Activated T-cell treated with anti-CD3 and anti-CD28 coated beads, Interleukin-2, amount 50 U/mL, for 72 hours (primary cell): ENCODE data around the gene ELN. TPM values are rescaled to one million over a fixed set of nuclear protein-coding genes. Genes with fewer than 3 reads are reported as not detected.
"Not testable (repeated sequence)": the region's sequence is repeated elsewhere in the genome, so short reads cannot be mapped to it uniquely, and the experiment has no call there.

Source experiments
- ATAC-seq, 2 donors: fragments of 150-1000 bp; cut with Tn5 transposase; replicated peaks in 1 of 2; 2 replicates each; pipeline ENCODE4 v1.10.0; 2021; ENCODE audit warnings: moderate library complexity in 2 of 2, mild to moderate bottlenecking in 1 of 2
- DNase-seq, 2 donors: peaks; one replicate each; pipeline ENCODE4 v3.0.0; 2021 to 2022; ENCODE audit warnings: mixed read lengths in 1 of 2
- H3K27ac Mint-ChIP-seq: one replicate; pipeline ENCODE4 v1.8.0; 2022; ENCODE audit warnings: mild to moderate bottlenecking, moderate library complexity, mixed read lengths
- H3K27me3 Mint-ChIP-seq: one replicate; pipeline ENCODE4 v1.8.0; 2022; ENCODE audit warnings: low read depth, mixed read lengths
- H3K36me3 Mint-ChIP-seq, 2 donors: one replicate each; pipeline ENCODE4 v1.8.0; 2022; ENCODE audit warnings: mixed read lengths in 2 of 2, mild to moderate bottlenecking in 1 of 2; ENCODE audit not compliant: insufficient read depth in 2 of 2
- H3K4me1 Mint-ChIP-seq: one replicate; pipeline ENCODE4 v1.8.0; 2022; ENCODE audit warnings: low read depth, mixed read lengths
- H3K4me3 Mint-ChIP-seq, 2 donors: one replicate each; pipeline ENCODE4 v1.8.0; 2022; ENCODE audit warnings: mild to moderate bottlenecking in 2 of 2, mixed read lengths in 2 of 2, moderate library complexity in 2 of 2
- H3K9me3 Mint-ChIP-seq, 2 donors: one replicate each; pipeline ENCODE4 v1.8.0; 2022; ENCODE audit warnings: mixed read lengths in 2 of 2
- total RNA-seq, 2 donors: library from RNA; stranded (reverse); gene quantifications; one replicate each; pipeline ENCODE4 v1.2.3, GENCODE V29; 2022

The ELN gene
- total RNA-seq = not detected

GRCh38 chr7:74027683-74028320 lies at the start of gene ELN:
TSS of gene ELN (plus strand) at chr7:74028173. CDS start at chr7:74028188, 15 bp downstream.
- Mint-ChIP-seq H3K9me3 (no peaks in the 10 kb centered on the region), H3K27me3 (peaks cover 64% of the 10 kb centered on the region), H3K36me3 (no peaks in the 10 kb centered on the region), H3K4me3 (no peak within 1 kb of the TSS), H3K27ac (no peak within 1 kb of the TSS), H3K4me1 (peaks cover 12% of the 10 kb centered on the region)
- ATAC-seq (no peak), DNase-seq (no peak)

GRCh38 chr7:73978661-73979563 lies 49.1 kb upstream of the ELN start:
- Mint-ChIP-seq H3K9me3 (no peaks in the 10 kb centered on the region), H3K4me1 (no peaks in the 10 kb centered on the region), H3K27me3 (peaks cover 6% of the 10 kb centered on the region), H3K4me3 (no peak overlapping the region), H3K36me3 (no peaks in the 10 kb centered on the region), H3K27ac (no peak overlapping the region)
- ATAC-seq = peak in 1 of 2 donors; percentile 32
- DNase-seq = peak; percentile 28 to 31

GRCh38 chr7:73979656-73980055 lies 48.3 kb upstream of the ELN start:
- H3K4me1 Mint-ChIP-seq, H3K27me3 Mint-ChIP-seq, H3K36me3 Mint-ChIP-seq, H3K27ac Mint-ChIP-seq, H3K9me3 Mint-ChIP-seq, ATAC-seq, H3K4me3 Mint-ChIP-seq, DNase-seq: not testable (repeated sequence)

GRCh38 chr7:73980206-73980605 lies 47.8 kb upstream of the ELN start:
- Mint-ChIP-seq H3K27me3 (peaks cover 6% of the 10 kb centered on the region), H3K36me3 (no peaks in the 10 kb centered on the region), H3K27ac (no peak overlapping the region), H3K9me3 (no peaks in the 10 kb centered on the region), H3K4me3 (no peak overlapping the region), H3K4me1 (no peaks in the 10 kb centered on the region)
- DNase-seq (no peak), ATAC-seq (no peak)

GRCh38 chr7:73981933-73982332 lies 46.0 kb upstream of the ELN start:
- H3K4me3 Mint-ChIP-seq = no peak overlapping the region
- H3K36me3 Mint-ChIP-seq = no peaks in the 10 kb centered on the region
- peaks cover 6% of the 10 kb centered on the region for H3K27me3 Mint-ChIP-seq
- H3K9me3 Mint-ChIP-seq = no peaks in the 10 kb centered on the region
- no peak overlapping the region for H3K27ac Mint-ChIP-seq
- H3K4me1 Mint-ChIP-seq = no peaks in the 10 kb centered on the region
- DNase-seq (no peak), ATAC-seq (no peak)

- Mint-ChIP-seq H3K4me3 (no peak overlapping the region), H3K4me1 (no peaks in the 10 kb centered on the region), H3K27me3 (peaks cover 6% of the 10 kb centered on the region), H3K27ac (no peak overlapping the region), H3K36me3 (no peaks in the 10 kb centered on the region), H3K9me3 (no peaks in the 10 kb centered on the region)
- DNase-seq (no peak), ATAC-seq (no peak)
These were observed 44.4 kb upstream of the ELN start for GRCh38 chr7:73983437-73984164.

GRCh38 chr7:73984481-73985205 lies 43.3 kb upstream of the ELN start:
- H3K36me3 Mint-ChIP-seq = no peaks in the 10 kb centered on the region
- ATAC-seq (no peak), DNase-seq (no peak)
- H3K27ac Mint-ChIP-seq = no peak overlapping the region
- H3K4me1 Mint-ChIP-seq = no peaks in the 10 kb centered on the region
- no peak overlapping the region for H3K4me3 Mint-ChIP-seq
- H3K9me3 Mint-ChIP-seq = no peaks in the 10 kb centered on the region
- H3K27me3 Mint-ChIP-seq = peaks cover 6% of the 10 kb centered on the region

GRCh38 chr7:73985737-73986141 lies 42.2 kb upstream of the ELN start:
- Mint-ChIP-seq H3K27me3 (peaks cover 6% of the 10 kb centered on the region), H3K27ac (no peak overlapping the region), H3K9me3 (no peaks in the 10 kb centered on the region), H3K36me3 (no peaks in the 10 kb centered on the region), H3K4me3 (no peak overlapping the region), H3K4me1 (no peaks in the 10 kb centered on the region)
- DNase-seq (no peak), ATAC-seq (no peak)

- DNase-seq (no peak), ATAC-seq (no peak)
- Mint-ChIP-seq H3K4me3 (no peak overlapping the region), H3K4me1 (no peaks in the 10 kb centered on the region), H3K27me3 (peaks cover 3% of the 10 kb centered on the region), H3K36me3 (no peaks in the 10 kb centered on the region), H3K27ac (no peak overlapping the region), H3K9me3 (no peaks in the 10 kb centered on the region)
These were observed 41.8 kb upstream of the ELN start for GRCh38 chr7:73986158-73986631.

- Mint-ChIP-seq H3K27me3 (no peaks in the 10 kb centered on the region), H3K36me3 (no peaks in the 10 kb centered on the region), H3K9me3 (no peaks in the 10 kb centered on the region), H3K27ac (no peak overlapping the region), H3K4me3 (no peak overlapping the region), H3K4me1 (no peaks in the 10 kb centered on the region)
- ATAC-seq (no peak), DNase-seq (no peak)
These were observed 40.7 kb upstream of the ELN start for GRCh38 chr7:73987298-73987697.

- ATAC-seq (no peak), DNase-seq (no peak)
- H3K36me3 Mint-ChIP-seq = no peaks in the 10 kb centered on the region
- no peak overlapping the region for H3K27ac Mint-ChIP-seq
- H3K9me3 Mint-ChIP-seq = no peaks in the 10 kb centered on the region
- H3K27me3 Mint-ChIP-seq = no peaks in the 10 kb centered on the region
- H3K4me1 Mint-ChIP-seq = no peaks in the 10 kb centered on the region
- H3K4me3 Mint-ChIP-seq = no peak overlapping the region
These were observed 39.8 kb upstream of the ELN start for GRCh38 chr7:73988197-73988596.

- peaks cover 3 to 7% of the 10 kb centered on the region in 2 donors for H3K36me3 Mint-ChIP-seq
- H3K9me3 Mint-ChIP-seq = peaks cover 0 to 12% of the 10 kb centered on the region in 2 donors
- H3K27ac Mint-ChIP-seq = no peak overlapping the region
- H3K4me3 Mint-ChIP-seq = no peak overlapping the region
- no peak for ATAC-seq
- no peaks in the 10 kb centered on the region for H3K27me3 Mint-ChIP-seq
- no peak for DNase-seq
- no peaks in the 10 kb centered on the region for H3K4me1 Mint-ChIP-seq
These were observed 36.4 kb upstream of the ELN start for GRCh38 chr7:73991522-73992100.
